NT2/D1 (cell line): ENCODE results near the gene AJM1.

ENCODE experiments used
- YY1 ChIP-seq: IDR thresholded peaks from 2 replicates; pipeline ENCODE4 v1.6.1; 2011; ENCODE audit not compliant: insufficient read length, insufficient read depth
- ZNF274 ChIP-seq: IDR thresholded peaks from 2 replicates; pipeline ENCODE4 v1.6.1; 2011; ENCODE audit warnings: mild to moderate bottlenecking, low read depth, low read length

- TF ChIP-seq YY1, result no peak
- TF ChIP-seq ZNF274, result no peak
Measured at GRCh38 chr9:136881691-136882108, 39.4 kb downstream of the AJM1 start.
